IMR-90 (cell line): ENCODE results near the gene WDR91. TPM values are rescaled to one million over a fixed set of nuclear protein-coding genes. Genes with fewer than 3 reads are reported as not detected.
A peak's percentile ranks its signal among the peaks of the same experiment; 100 is the strongest.

Experiments
- ATAC-seq: fragments of 200-7000 bp; cut with Tn5 transposase; 2 replicates; pipeline ENCODE4 v1.9.1; 2020; ENCODE audit warnings: low read depth, mild to moderate bottlenecking, moderate library complexity
- BruUV-seq: library from RNA; stranded (reverse); fragments of 400-500 nt; replicated peaks from 2 replicates; lab custom pipeline; 2021; lab: Mats Ljungman, UMichigan
- CTCF ChIA-PET: fragments of 300-600 bp; formaldehyde crosslinking; extraction: SDS; loops from one replicate; lab custom pipeline; 2021; ENCODE audit warnings: antibody characterized with exemption; lab: Yijun Ruan, JAX
- POLR2A ChIA-PET: fragments of 300-600 bp; sonication (Branson Sonifier 250); formaldehyde crosslinking; loops from one replicate; lab custom pipeline; 2022; ENCODE audit warnings: antibody characterized with exemption; ENCODE audit not compliant: unreplicated experiment; lab: Charles Lee
- DNase-seq: peaks from one replicate; pipeline ENCODE4 v3.0.0; 2013
- H2AFZ ChIP-seq: replicated peaks from 2 replicates; pipeline ENCODE3; 2013; ENCODE audit warnings: low read length, mild to moderate bottlenecking; ENCODE audit not compliant: poor library complexity
- H2AK5ac ChIP-seq: 2 replicates; pipeline ENCODE4 v1.6.1; 2013; ENCODE audit warnings: low read depth, low read length, inconsistent platforms
- H2AK9ac ChIP-seq: replicated peaks from 2 replicates; pipeline ENCODE3; 2013; ENCODE audit warnings: mild to moderate bottlenecking, low read depth, low read length, moderate library complexity; ENCODE audit not compliant: poor library complexity
- H2BK120ac ChIP-seq: 2 replicates; pipeline ENCODE4 v1.6.1; 2013; ENCODE audit warnings: low read depth, low read length, inconsistent platforms
- H2BK15ac ChIP-seq: 3 replicates; pipeline ENCODE4 v1.6.1; 2013; ENCODE audit warnings: low read depth, low read length, inconsistent platforms
- H2BK20ac ChIP-seq: 2 replicates; pipeline ENCODE4 v1.6.1; 2013; ENCODE audit warnings: low read depth, mild to moderate bottlenecking, inconsistent platforms, low read length, moderate library complexity
- H2BK5ac ChIP-seq: 2 replicates; pipeline ENCODE4 v1.6.1; 2013; ENCODE audit warnings: mild to moderate bottlenecking, low read depth, low read length, inconsistent platforms; ENCODE audit not compliant: poor library complexity, severe bottlenecking
- H3K14ac ChIP-seq: replicated peaks from 2 replicates; pipeline ENCODE4 v1.6.1; 2013; ENCODE audit warnings: low read depth, low read length, inconsistent platforms
- H3K18ac ChIP-seq: 2 replicates; pipeline ENCODE4 v1.6.1; 2013; ENCODE audit warnings: low read depth, low read length, control low read depth
- H3K23ac ChIP-seq: 2 replicates; pipeline ENCODE4 v1.6.1; 2013; ENCODE audit warnings: low read depth, low read length, inconsistent platforms
- H3K27ac ChIP-seq: 2 replicates; pipeline ENCODE4 v1.5.1; 2013; ENCODE audit warnings: mild to moderate bottlenecking, control low read depth, low read length; ENCODE audit not compliant: insufficient read depth
- H3K27me3 ChIP-seq: 2 replicates; pipeline ENCODE4 v1.6.1; 2013; ENCODE audit warnings: low read length; ENCODE audit not compliant: control insufficient read depth, insufficient read depth
- H3K36me3 ChIP-seq: 2 replicates; pipeline ENCODE4 v1.6.1; 2013; ENCODE audit warnings: low read length, mixed read lengths; ENCODE audit not compliant: control insufficient read depth, insufficient read depth
- H3K4ac ChIP-seq: 2 replicates; pipeline ENCODE4 v1.6.1; 2013; ENCODE audit warnings: low read depth, low read length, inconsistent platforms
- H3K4me1 ChIP-seq: 2 replicates; pipeline ENCODE4 v1.6.1; 2013; ENCODE audit warnings: low read length, mixed read lengths; ENCODE audit not compliant: control insufficient read depth, insufficient read depth
- H3K4me2 ChIP-seq: 2 replicates; pipeline ENCODE4 v1.6.1; 2013; ENCODE audit warnings: low read depth, mild to moderate bottlenecking, control low read depth, low read length, moderate library complexity
- H3K4me3 ChIP-seq: 2 replicates; pipeline ENCODE4 v1.5.1; 2013; ENCODE audit warnings: low read depth, mild to moderate bottlenecking, control low read depth, low read length, moderate library complexity; ENCODE audit not compliant: insufficient read depth
- H3K56ac ChIP-seq: 2 replicates; pipeline ENCODE4 v1.6.1; 2013; ENCODE audit warnings: low read length, inconsistent platforms; ENCODE audit not compliant: insufficient read depth; ENCODE audit errors: extremely low read depth
- H3K79me1 ChIP-seq, 2 experiments: 2 replicates each; pipeline ENCODE4 v1.6.1; 2013; ENCODE audit warnings: low read length in 2 of 2, inconsistent platforms in 1 of 2, low read depth in 1 of 2
- H3K9ac ChIP-seq: 2 replicates; pipeline ENCODE4 v1.6.1; 2013; ENCODE audit warnings: low read depth, low read length, control low read depth
- H3K9me1 ChIP-seq: 2 replicates; pipeline ENCODE4 v1.6.1; 2013; ENCODE audit warnings: low read length, inconsistent platforms; ENCODE audit not compliant: insufficient read depth
- H3K9me3 ChIP-seq: 2 replicates; pipeline ENCODE4 v1.6.1; 2013; ENCODE audit warnings: low read length; ENCODE audit not compliant: control insufficient read depth, insufficient read depth
- H4K20me1 ChIP-seq: 2 replicates; pipeline ENCODE4 v1.6.1; 2013; ENCODE audit warnings: low read length, inconsistent platforms; ENCODE audit not compliant: insufficient read depth
- H4K5ac ChIP-seq: 2 replicates; pipeline ENCODE4 v1.6.1; 2013; ENCODE audit warnings: mild to moderate bottlenecking, low read depth, low read length, control low read depth
- H4K8ac ChIP-seq, 2 experiments: 2 replicates each; pipeline ENCODE4 v1.6.1; 2013; ENCODE audit warnings: low read depth in 2 of 2, low read length in 2 of 2, control low read depth in 1 of 2, inconsistent platforms in 1 of 2
- H4K91ac ChIP-seq: 2 replicates; pipeline ENCODE4 v1.6.1; 2013; ENCODE audit warnings: low read depth, low read length, inconsistent platforms; ENCODE audit not compliant: insufficient read depth
- BHLHE40 ChIP-seq: fragments of 150-350 bp; IDR thresholded peaks from 2 replicates; pipeline ENCODE4 v1.6.1; 2016; ENCODE audit warnings: mild to moderate bottlenecking, low read depth, low read length
- MAZ ChIP-seq: IDR thresholded peaks from 2 replicates; pipeline ENCODE4 v1.6.1; 2012; ENCODE audit warnings: low read depth, mild to moderate bottlenecking, low read length, improper control_type of control experiment, moderate library complexity, borderline replicate concordance
- NFE2L2 ChIP-seq: fragments of 150-350 bp; IDR thresholded peaks from 2 replicates; pipeline ENCODE4 v1.6.1; 2016; ENCODE audit warnings: low read depth, mild to moderate bottlenecking, low read length
- POLR2A ChIP-seq: IDR thresholded peaks from 2 replicates; pipeline ENCODE4 v1.6.1; 2012; ENCODE audit warnings: mild to moderate bottlenecking, low read depth, low read length
- RCOR1 ChIP-seq: IDR thresholded peaks from 2 replicates; pipeline ENCODE4 v1.6.1; 2012; ENCODE audit warnings: mild to moderate bottlenecking, low read length, improper control_type of control experiment; ENCODE audit not compliant: insufficient replicate concordance
- RFX5 ChIP-seq: IDR thresholded peaks from 2 replicates; pipeline ENCODE4 v1.8.0; 2012; ENCODE audit warnings: low read depth, mild to moderate bottlenecking, low read length, moderate library complexity
- SMC3 ChIP-seq: fragments of 150-350 bp; IDR thresholded peaks from 2 replicates; pipeline ENCODE4 v1.6.1; 2016; ENCODE audit warnings: low read depth, mild to moderate bottlenecking, antibody characterized with exemption, low read length, moderate library complexity
- WGBS, 2 experiments: methylation state at CpG; one replicate each; pipeline versions ENCODE4 v1.1.5 to v1.1.7; 2013; ENCODE audit warnings: missing lambda C conversion rate in 2 of 2; ENCODE audit not compliant: insufficient read length in 1 of 2; ENCODE audit errors: extremely low coverage in 2 of 2; 5-methylcytosine and 5-hydroxymethylcytosine counted together
- dilution Hi-C: fragments of 300-500 bp; cut with HindIII; formaldehyde crosslinking; loops from one replicate; pipeline ENCODE4 v1.14.3; 2018; ENCODE audit warnings: low sequenced_read_pairs; ENCODE audit not compliant: unreplicated experiment
- in situ Hi-C: fragments of 300-500 bp; cut with MboI; formaldehyde crosslinking; loops from 3 replicates; pipeline ENCODE4 v1.14.3; 2019; ENCODE audit warnings: low sequenced_read_pairs, inconsistent platforms, mixed read lengths
- intact Hi-C: fragments of 100-400 bp; cut with micrococcal nuclease; formaldehyde crosslinking; loops from 2 replicates; pipeline ENCODE4 v1.10.0; 2022
- polyA plus RNA-seq, 3 experiments: library from polyadenylated mRNA; depleted of rRNA; stranded (reverse); fragments of >200 nt; gene quantifications; 2 replicates each; pipeline ENCODE4 v1.2.3, GENCODE V29; 2012; ENCODE audit warnings: low replicate concordance in 1 of 3
- total RNA-seq: library from RNA; depleted of rRNA; stranded (reverse); fragments of >200 nt; gene quantifications from 2 replicates; pipeline ENCODE4 v1.2.3, GENCODE V29; 2012
- TF ChIP-seq, protein P1 (sequence below): fragments of 150-350 bp; IDR thresholded peaks from 2 replicates; pipeline ENCODE4 v1.6.1; 2017; ENCODE audit warnings: mild to moderate bottlenecking, antibody characterized with exemption, low read length, low read depth

Gene WDR91
- total and polyA plus RNA-seq, 2 of the 4 experiments (the other 2 are of a cell fraction) = 5.2 to 10.3 TPM

DNA sequence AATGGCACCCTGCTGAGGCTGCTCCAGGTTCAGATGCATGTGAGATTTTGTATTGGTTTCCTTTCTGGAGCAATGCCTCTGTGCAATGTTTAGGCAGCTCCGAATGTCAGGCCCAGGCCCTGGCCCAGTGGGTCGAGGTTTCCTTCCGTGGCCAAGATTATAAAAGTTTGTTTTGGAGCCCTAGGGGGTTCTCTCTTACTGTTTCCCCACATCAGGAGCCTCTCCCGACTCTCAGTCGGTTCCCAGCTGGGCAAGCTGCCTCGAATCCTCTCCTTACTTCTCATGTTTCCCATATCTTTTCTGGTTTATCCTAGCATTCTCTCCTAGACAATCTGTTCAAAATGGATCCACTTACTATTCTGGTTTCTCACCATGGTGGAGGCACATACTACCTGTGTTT, 52.5 kb downstream of the WDR91 start:
- Histone ChIP-seq H3K9me1 (peaks cover 4% of the 10 kb centered on the region), H3K4me3 (no peak overlapping the region), H2BK15ac (no peak overlapping the region), H3K36me3 (no peaks in the 10 kb centered on the region), H2AK9ac (no peak overlapping the region), H3K4ac (peak overlapping the region; percentile 38), H2BK120ac (0 out of 2 replicates have a peak overlapping the region, but pooled peaks have one; percentile 9), H2BK5ac (no peak overlapping the region), H3K4me2 (no peak overlapping the region), H3K27ac (no peak overlapping the region), H3K14ac (peak overlapping the region; percentile 12; the same call in 1 of the 2 replicates), H3K56ac (no peak overlapping the region), H3K27me3 (no peaks in the 10 kb centered on the region), H3K23ac (no peak overlapping the region), H3K4me1 (peaks cover 16% of the 10 kb centered on the region), H4K20me1 (no peaks in the 10 kb centered on the region), H3K9me3 (peaks cover 5% of the 10 kb centered on the region; the same call in 1 of the 2 replicates), H4K8ac (no peak overlapping the region), H3K18ac (0 out of 2 replicates have a peak overlapping the region, but pooled peaks have one; percentile 18), H3K79me1 (peaks cover 0 to 19% of the 10 kb centered on the region in 2 experiments; a peak in 2 of 4 replicates), H2BK20ac (no peak overlapping the region), H2AFZ (no peak overlapping the region), H3K9ac (no peak overlapping the region), H4K5ac (peak overlapping the region; percentile 17; the same call in 1 of the 2 replicates), H4K91ac (no peak overlapping the region; the same call in 1 of the 2 replicates), H2AK5ac (no peak overlapping the region)
- intact Hi-C loops (no loop called here), in situ Hi-C loops (no loop called here), dilution Hi-C loops (no loop called here)
- no peak for ATAC-seq
- TF ChIP-seq RCOR1 (no peak), BHLHE40 (no peak), POLR2A (no peak), NFE2L2 (no peak), MAZ (no peak), SMC3 (no peak), RFX5 (no peak)
- TF ChIP-seq, protein P1, sequence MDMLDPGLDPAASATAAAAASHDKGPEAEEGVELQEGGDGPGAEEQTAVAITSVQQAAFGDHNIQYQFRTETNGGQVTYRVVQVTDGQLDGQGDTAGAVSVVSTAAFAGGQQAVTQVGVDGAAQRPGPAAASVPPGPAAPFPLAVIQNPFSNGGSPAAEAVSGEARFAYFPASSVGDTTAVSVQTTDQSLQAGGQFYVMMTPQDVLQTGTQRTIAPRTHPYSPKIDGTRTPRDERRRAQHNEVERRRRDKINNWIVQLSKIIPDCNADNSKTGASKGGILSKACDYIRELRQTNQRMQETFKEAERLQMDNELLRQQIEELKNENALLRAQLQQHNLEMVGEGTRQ = no peak
- ChIA-PET POLR2A (no interaction called here), CTCF (no interaction called here)
- BruUV-seq = no TSS peak
- no peak for DNase-seq
- 89% methylated on average over 3 of the region's 6 CpGs; no CpG with 5 or more reads in 1 of the 2 experiments for WGBS, 2 experiments
